DND-41 (cell line): ENCODE data around the gene C15orf40.
A peak's percentile ranks its signal among the peaks of the same experiment; 100 is the strongest.

Experiments used
- ATAC-seq: fragments of 200-7000 bp; cut with Tn5 transposase; 3 replicates; pipeline ENCODE4 v1.9.1; 2021; ENCODE audit warnings: low read depth; ENCODE audit not compliant: insufficient read depth
- DNase-seq: peaks from one replicate; pipeline ENCODE4 v3.0.0-alpha.2; 2020
- H2AFZ ChIP-seq: 2 replicates; pipeline ENCODE4 v1.6.0; 2012; ENCODE audit warnings: low read depth, low read length
- H3K27ac ChIP-seq: 2 replicates; pipeline ENCODE4 v1.5.1; 2012; ENCODE audit warnings: low read length, inconsistent platforms
- H3K27me3 ChIP-seq: fragments of 200-600 bp; sonication (generic); 2 replicates; pipeline ENCODE4 v1.6.0; 2012; ENCODE audit warnings: low read length, mild to moderate bottlenecking, inconsistent platforms; ENCODE audit not compliant: insufficient read depth, poor library complexity
- H3K36me3 ChIP-seq: 2 replicates; pipeline ENCODE4 v1.5.1; 2012; ENCODE audit warnings: low read length, inconsistent platforms; ENCODE audit not compliant: insufficient read depth
- H3K4me1 ChIP-seq: 2 replicates; pipeline ENCODE4 v1.5.1; 2012; ENCODE audit warnings: mild to moderate bottlenecking, low read length; ENCODE audit not compliant: insufficient read depth
- H3K4me2 ChIP-seq: 2 replicates; pipeline ENCODE4 v1.6.0; 2012; ENCODE audit warnings: mild to moderate bottlenecking, moderate library complexity, low read length, inconsistent platforms; ENCODE audit not compliant: insufficient read depth
- H3K4me3 ChIP-seq, 2 experiments: fragments of 200-600 bp in 1 of 2; shearing (Covaris generic) in 1 of 2; 2 replicates each; pipeline ENCODE4 v1.5.1; 2012 to 2016; ENCODE audit warnings: inconsistent platforms in 2 of 2, low read length in 2 of 2, mild to moderate bottlenecking in 2 of 2, low read depth in 1 of 2, moderate library complexity in 1 of 2
- H3K79me2 ChIP-seq: 2 replicates; pipeline ENCODE4 v1.6.0; 2012; ENCODE audit warnings: low read length, inconsistent platforms; ENCODE audit not compliant: insufficient read depth
- H3K9ac ChIP-seq: 2 replicates; pipeline ENCODE4 v1.6.0; 2012; ENCODE audit warnings: low read depth, mild to moderate bottlenecking, inconsistent platforms, low read length, moderate library complexity
- H3K9me3 ChIP-seq: 2 replicates; pipeline ENCODE4 v1.5.1; 2012; ENCODE audit warnings: low read length, moderate library complexity, mild to moderate bottlenecking, inconsistent platforms; ENCODE audit not compliant: insufficient read depth, severe bottlenecking
- H4K20me1 ChIP-seq: 2 replicates; pipeline ENCODE4 v1.6.0; 2012; ENCODE audit warnings: low read length; ENCODE audit not compliant: insufficient read depth
- EZH2 ChIP-seq: IDR thresholded peaks from 3 replicates; pipeline ENCODE4 v1.6.1; 2012; ENCODE audit warnings: borderline replicate concordance, low read depth, mild to moderate bottlenecking, moderate library complexity, low read length, inconsistent platforms; ENCODE audit not compliant: severe bottlenecking
- TF ChIP-seq, protein P1 (sequence below): IDR thresholded peaks from 2 replicates; pipeline ENCODE4 v1.5.1; 2012; ENCODE audit warnings: borderline replicate concordance, low read length, moderate library complexity, mild to moderate bottlenecking; ENCODE audit not compliant: poor library complexity, severe bottlenecking; ENCODE audit errors: extremely low read depth

The C15orf40 gene

DNA sequence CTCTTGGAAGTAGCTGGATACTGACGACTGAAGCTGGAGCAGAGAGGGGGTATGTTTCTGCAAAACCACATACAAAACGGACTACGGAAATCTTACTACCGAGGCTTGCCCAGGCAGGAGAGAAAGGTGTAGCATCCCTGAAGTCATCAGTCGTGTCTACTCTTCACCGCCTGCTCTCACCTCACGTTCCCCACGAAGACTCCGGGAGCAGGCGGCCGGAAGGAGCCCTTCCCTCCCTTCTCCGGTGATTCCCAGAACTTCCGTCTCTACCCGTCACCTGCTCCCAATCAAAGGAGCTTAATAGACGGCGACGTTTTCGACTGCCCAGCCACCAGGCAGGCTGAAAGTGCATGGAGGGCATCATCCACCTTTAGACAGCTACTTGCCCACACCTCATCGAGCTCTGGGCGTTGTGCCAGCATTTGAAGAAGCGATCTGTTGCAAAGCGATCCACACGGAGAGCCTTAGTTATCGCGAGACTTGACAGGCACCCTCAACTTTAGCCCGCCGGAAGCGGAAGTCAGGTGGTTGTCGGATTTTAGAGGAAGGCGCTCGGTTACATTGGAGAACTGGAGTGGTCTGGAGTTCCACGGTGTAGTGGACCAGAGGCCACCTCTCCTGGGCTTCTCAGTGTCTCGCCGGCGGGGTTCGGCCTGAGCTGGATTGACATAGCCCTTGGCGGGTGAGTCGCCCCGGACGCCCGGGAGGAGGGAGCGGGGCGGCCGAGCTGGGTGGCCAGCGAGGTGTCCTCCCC, 25.6 kb downstream of the C15orf40 start, which contains the start of gene RAMAC:
Gene RAMAC, plus strand, starts transcription at position 523 of the 754 bp plus-strand sequence. CDS start 2,809 bp downstream, outside the sequence.
- peaks cover 28% of the 10 kb centered on the region for H3K79me2 ChIP-seq
- H3K4me2 ChIP-seq = peak within 1 kb of the TSS; percentile 94
- TF ChIP-seq, protein P1, sequence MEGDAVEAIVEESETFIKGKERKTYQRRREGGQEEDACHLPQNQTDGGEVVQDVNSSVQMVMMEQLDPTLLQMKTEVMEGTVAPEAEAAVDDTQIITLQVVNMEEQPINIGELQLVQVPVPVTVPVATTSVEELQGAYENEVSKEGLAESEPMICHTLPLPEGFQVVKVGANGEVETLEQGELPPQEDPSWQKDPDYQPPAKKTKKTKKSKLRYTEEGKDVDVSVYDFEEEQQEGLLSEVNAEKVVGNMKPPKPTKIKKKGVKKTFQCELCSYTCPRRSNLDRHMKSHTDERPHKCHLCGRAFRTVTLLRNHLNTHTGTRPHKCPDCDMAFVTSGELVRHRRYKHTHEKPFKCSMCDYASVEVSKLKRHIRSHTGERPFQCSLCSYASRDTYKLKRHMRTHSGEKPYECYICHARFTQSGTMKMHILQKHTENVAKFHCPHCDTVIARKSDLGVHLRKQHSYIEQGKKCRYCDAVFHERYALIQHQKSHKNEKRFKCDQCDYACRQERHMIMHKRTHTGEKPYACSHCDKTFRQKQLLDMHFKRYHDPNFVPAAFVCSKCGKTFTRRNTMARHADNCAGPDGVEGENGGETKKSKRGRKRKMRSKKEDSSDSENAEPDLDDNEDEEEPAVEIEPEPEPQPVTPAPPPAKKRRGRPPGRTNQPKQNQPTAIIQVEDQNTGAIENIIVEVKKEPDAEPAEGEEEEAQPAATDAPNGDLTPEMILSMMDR = no peak
- no peak for TF ChIP-seq EZH2
- no peaks in the 10 kb centered on the region for H3K27me3 ChIP-seq
- no peaks in the 10 kb centered on the region; the same call in 1 of the 2 replicates for H4K20me1 ChIP-seq
- peak; percentile 90 for DNase-seq
- ATAC-seq = peak; percentile 95
- H3K9me3 ChIP-seq = no peaks in the 10 kb centered on the region
- peaks cover 32% of the 10 kb centered on the region for H3K4me1 ChIP-seq
- peak within 1 kb of the TSS; percentile 88 for H3K27ac ChIP-seq
- H3K36me3 ChIP-seq = peaks cover 13% of the 10 kb centered on the region
- H3K9ac ChIP-seq = peak within 1 kb of the TSS; percentile 68
- peak within 1 kb of the TSS; percentile 95 for H2AFZ ChIP-seq
- peak within 1 kb of the TSS; percentile 77 to 85 for H3K4me3 ChIP-seq

DNA sequence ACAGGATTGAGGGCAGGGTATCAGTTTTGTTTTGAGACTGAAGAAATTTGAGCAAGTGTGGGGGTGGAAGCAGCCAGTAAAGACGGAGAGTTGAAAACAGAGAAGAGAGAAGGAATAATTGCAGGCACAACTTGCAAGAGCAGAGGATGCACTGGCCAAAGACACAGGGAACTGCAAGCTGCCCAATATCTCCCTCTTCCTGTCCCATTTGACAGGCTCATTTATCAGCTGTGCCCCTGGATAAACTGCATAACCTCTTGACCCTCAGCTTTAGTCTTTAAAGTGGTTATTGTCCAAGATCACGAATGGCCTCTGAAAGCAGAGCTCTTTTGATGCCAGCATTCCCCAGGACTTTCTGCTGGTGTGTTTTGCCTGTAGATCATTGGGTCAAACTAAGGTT, 30.5 kb downstream of the C15orf40 start:
- no peak overlapping the region for H3K4me2 ChIP-seq
- no peak overlapping the region for H2AFZ ChIP-seq
- H3K9me3 ChIP-seq = no peaks in the 10 kb centered on the region
- H3K4me3 ChIP-seq = no peak overlapping the region
- H3K9ac ChIP-seq = no peak overlapping the region
- H4K20me1 ChIP-seq = no peaks in the 10 kb centered on the region
- no peaks in the 10 kb centered on the region for H3K36me3 ChIP-seq
- peaks cover 10% of the 10 kb centered on the region for H3K79me2 ChIP-seq
- H3K4me1 ChIP-seq = peaks cover 13% of the 10 kb centered on the region
- TF ChIP-seq, protein P1 = no peak
- no peak for TF ChIP-seq EZH2
- no peaks in the 10 kb centered on the region for H3K27me3 ChIP-seq
- ATAC-seq = no peak
- no peak for DNase-seq
- no peak overlapping the region for H3K27ac ChIP-seq

DNA sequence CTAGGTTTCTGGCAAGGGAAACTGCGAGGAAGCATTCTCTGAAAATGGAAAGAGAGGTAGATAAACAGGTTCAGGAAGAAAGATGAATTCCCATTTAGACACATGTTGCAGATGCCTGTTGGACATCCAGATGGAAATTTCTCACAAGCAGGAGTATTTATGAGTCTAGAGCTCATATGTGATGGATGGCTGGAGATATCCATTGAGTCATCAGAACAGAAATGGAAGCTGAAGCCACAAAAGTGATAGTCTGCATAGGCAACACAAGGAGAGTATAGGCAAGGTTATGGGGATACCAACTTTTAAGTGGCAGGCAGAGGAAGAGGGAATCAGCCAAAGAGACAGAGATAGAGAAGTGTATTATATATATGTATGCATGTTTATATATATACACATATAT, 31.7 kb downstream of the C15orf40 start:
- ATAC-seq (no peak), DNase-seq (no peak)
- Histone ChIP-seq H3K4me2 (no peak overlapping the region), H3K4me1 (peaks cover 2% of the 10 kb centered on the region; the same call in 1 of the 2 replicates), H3K79me2 (no peaks in the 10 kb centered on the region), H3K36me3 (no peaks in the 10 kb centered on the region), H2AFZ (no peak overlapping the region), H3K27me3 (no peaks in the 10 kb centered on the region), H3K4me3 (no peak overlapping the region), H4K20me1 (no peaks in the 10 kb centered on the region), H3K9ac (no peak overlapping the region), H3K27ac (no peak overlapping the region), H3K9me3 (no peaks in the 10 kb centered on the region)
- TF ChIP-seq, protein P1 = no peak
- TF ChIP-seq EZH2 = no peak

DNA sequence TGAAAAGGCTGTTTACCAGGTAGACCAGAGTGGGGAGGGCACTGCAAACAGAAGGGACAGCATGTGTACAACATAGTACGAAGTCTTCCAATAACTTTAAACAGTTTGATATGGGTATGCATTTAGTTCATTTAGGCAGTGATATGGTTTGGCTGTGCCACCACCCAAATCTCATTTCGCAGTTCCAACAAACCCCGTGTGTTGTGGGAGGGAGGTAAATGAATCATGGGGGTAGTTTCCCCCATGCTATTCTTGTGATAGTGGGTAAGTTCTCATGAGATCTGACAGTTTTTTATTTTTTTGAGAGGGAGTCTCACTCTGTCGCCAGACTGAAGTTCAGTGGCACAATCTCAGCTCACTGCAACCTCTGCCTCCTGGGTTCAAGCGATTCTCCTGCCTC, 33.0 kb downstream of the C15orf40 start:
- H3K36me3 ChIP-seq = no peaks in the 10 kb centered on the region
- no peak overlapping the region for H3K9ac ChIP-seq
- TF ChIP-seq, protein P1 = no peak
- TF ChIP-seq EZH2 = no peak
- H3K4me1 ChIP-seq = no peaks in the 10 kb centered on the region
- no peaks in the 10 kb centered on the region for H4K20me1 ChIP-seq
- no peak overlapping the region for H3K4me2 ChIP-seq
- no peak overlapping the region for H3K4me3 ChIP-seq
- no peaks in the 10 kb centered on the region for H3K27me3 ChIP-seq
- H3K79me2 ChIP-seq = no peaks in the 10 kb centered on the region
- ATAC-seq = no peak
- no peaks in the 10 kb centered on the region for H3K9me3 ChIP-seq
- no peak for DNase-seq
- no peak overlapping the region for H3K27ac ChIP-seq
- H2AFZ ChIP-seq = no peak overlapping the region
